HG03575 (cell line): ENCODE results near the gene LZTS3.
"Not testable (repeated sequence)": the region's sequence is repeated elsewhere in the genome, so short reads cannot be mapped to it uniquely, and the experiment has no call there.

Source experiments
- ATAC-seq: cut with Tn5 transposase; IDR thresholded peaks from one replicate; pipeline ENCODE4 v1.9.1; 2021; ENCODE audit not compliant: unreplicated experiment, insufficient number of reproducible peaks, low FRiP score; ENCODE audit errors: extremely low read depth

Gene LZTS3

DNA sequence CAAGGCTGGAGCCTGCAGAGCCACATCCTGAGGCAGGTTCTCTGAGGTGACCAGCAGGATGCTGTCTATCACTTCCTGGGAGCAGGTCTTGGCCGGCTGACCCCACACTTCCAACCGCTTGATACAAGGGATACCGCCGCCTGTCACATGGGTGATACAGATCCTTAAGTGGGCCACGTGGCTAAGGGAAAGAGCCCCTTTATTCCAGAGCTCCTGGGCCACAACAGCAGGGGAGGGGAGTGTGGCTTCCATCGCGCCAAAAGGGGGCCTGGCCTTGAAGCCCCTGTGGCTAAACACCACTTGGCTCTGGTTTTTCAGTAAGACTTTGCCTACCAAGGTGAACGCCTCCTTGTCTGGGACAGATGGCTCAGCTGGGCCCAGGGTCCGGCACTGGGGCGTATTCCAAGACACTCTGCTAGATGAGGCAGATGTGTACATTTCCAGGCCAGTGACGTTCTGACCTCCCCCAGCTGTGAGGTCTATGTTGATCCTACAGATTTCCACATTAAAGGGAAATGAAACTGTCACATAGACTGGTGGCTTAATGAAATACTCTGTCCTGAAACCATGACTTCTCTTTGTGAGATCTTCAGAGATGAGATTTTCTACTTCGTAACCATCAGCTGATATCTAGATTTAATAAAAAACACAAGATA lies 51.3 kb downstream of the LZTS3 start:
- no peak for ATAC-seq

GRCh38 chr20:3121271-3121911 lies 52.0 kb downstream of the LZTS3 start:
- no peak for ATAC-seq

DNA sequence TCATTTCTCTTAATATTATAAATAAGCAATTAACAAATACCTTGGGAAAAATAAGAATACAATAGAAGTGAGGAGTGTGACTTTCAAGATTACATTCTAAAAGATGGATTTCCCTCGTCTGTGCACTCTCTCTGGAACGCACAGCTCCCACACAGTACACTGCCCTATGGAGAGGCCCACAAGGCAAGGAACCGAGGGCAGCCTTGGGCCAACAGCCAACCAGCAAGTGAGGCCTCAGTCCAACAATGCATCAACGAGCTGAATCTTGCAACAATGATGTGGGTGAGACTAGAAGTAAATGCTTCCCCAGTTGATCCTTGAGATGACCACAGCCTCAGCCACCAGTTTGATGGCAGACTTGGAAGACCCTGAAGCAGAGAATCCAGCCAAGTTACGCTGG lies 54.3 kb downstream of the LZTS3 start:
- ATAC-seq: no peak

- not testable (repeated sequence) for ATAC-seq
Observed at GRCh38 chr20:3117839-3118379, 55.4 kb downstream of the LZTS3 start.

DNA sequence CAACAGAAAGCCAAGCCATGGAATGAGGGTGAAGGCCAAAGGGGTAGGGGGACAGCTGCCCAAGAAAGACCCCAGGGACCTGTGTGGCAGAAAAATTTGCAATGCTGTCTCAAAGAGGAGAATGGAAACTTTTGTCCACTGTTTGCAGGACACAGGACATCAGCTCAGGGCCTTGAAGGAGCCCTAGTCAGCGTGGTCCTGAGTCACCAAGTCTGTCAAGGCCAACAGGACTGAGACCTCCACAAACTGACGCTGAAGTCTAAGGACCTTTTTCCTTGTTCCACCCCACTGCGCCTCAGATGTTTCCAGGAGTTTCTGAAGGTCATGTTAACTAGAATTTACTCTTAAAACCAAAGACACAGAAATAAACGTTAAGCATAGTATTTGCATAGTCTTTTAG lies 57.0 kb downstream of the LZTS3 start:
- no peak for ATAC-seq

DNA sequence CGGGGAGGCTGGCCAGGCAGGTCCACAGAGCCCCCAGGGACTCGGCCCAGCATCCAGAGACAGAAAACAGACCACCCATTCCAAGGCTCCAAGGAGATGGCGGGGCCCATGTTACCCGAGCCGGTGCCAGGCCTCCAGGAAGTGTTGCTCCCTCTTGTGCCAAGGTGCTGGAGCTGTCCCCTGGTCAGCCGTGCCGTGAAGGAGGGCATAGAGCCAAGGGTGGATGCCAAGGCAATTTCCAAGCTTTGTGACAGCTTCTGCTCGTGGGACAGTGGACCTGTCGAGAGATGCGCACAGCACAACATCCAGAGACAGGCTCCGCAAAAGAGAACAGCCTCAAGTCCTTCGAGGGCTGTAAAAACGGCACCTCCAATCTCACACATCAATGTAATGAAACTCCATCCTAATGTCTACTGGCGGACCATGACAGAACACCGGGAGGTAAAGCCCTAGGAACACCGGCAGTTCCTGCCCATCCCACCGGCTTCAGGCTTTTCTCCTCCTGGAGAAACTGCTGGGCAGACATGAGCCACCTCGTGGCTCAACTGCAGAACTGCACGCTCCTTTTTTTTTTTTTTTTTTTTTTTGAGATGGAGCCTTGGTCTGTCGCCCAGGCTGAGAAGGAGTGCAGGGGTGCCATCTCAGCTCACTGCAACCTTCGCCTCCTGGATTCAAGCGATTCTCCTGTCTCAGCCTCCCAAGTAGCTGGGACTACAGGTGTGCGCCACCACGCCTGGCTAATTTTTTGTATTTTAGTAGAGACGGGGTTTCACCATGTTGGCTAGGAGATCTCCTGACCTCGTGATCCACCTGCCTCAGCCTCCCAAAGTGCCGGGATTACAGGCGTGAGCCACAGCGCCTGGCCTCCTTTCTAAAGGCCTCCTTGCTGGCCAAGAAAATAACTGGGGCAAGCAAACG lies 57.9 kb downstream of the LZTS3 start:
- ATAC-seq: no peak
